Skeletal muscle tissue (tissue), 4 donors: ENCODE data around the gene TMSB4X. TPM values are rescaled to one million over a fixed set of nuclear protein-coding genes. Genes with fewer than 3 reads are reported as not detected.

Experiments
- H3K27ac ChIP-seq: one replicate; pipeline ENCODE4 v1.7.0; 2013; ENCODE audit warnings: mild to moderate bottlenecking, low read depth, low read length, inconsistent platforms
- H3K27me3 ChIP-seq, 3 donors: one replicate each; pipeline ENCODE4 v1.7.0; 2013; ENCODE audit warnings: low read length in 3 of 3; ENCODE audit not compliant: control insufficient read depth in 3 of 3, insufficient read depth in 3 of 3
- H3K36me3 ChIP-seq, 3 donors: one replicate each; pipeline ENCODE4 v1.7.0; 2013; ENCODE audit warnings: low read length in 3 of 3; ENCODE audit not compliant: control insufficient read depth in 3 of 3, insufficient read depth in 3 of 3
- H3K4me1 ChIP-seq, 3 donors: one replicate each; pipeline ENCODE4 v1.7.0; 2013; ENCODE audit warnings: low read length in 3 of 3, mild to moderate bottlenecking in 3 of 3; ENCODE audit not compliant: control insufficient read depth in 3 of 3, insufficient read depth in 3 of 3
- H3K4me3 ChIP-seq, 3 donors: one replicate each; pipeline ENCODE4 v1.7.0; 2013; ENCODE audit warnings: low read length in 3 of 3
- H3K9ac ChIP-seq, 3 donors: one replicate each; pipeline ENCODE4 v1.7.0; 2013; ENCODE audit warnings: low read length in 3 of 3, mild to moderate bottlenecking in 3 of 3, moderate library complexity in 2 of 3, low read depth in 1 of 3
- H3K9me3 ChIP-seq, 3 donors: one replicate each; pipeline ENCODE4 v1.7.0; 2013; ENCODE audit warnings: low read length in 3 of 3; ENCODE audit not compliant: control insufficient read depth in 3 of 3
- total RNA-seq: library from RNA; depleted of rRNA; stranded (reverse); fragments of >200 nt; gene quantifications from one replicate; pipeline ENCODE4 v1.2.3, GENCODE V29; 2014
- donor health status: Osteomylitis.

Gene TMSB4X
- total RNA-seq, 1 donor from 2014 or later, result 1,543 TPM

GRCh38 chrX:13005661-13006473 lies 31.0 kb downstream of the TMSB4X start:
- H3K4me3 ChIP-seq, result no peak overlapping the region
- H3K4me1 ChIP-seq, result no peaks in the 10 kb centered on the region
- H3K9me3 ChIP-seq, result no peaks in the 10 kb centered on the region
- H3K36me3 ChIP-seq, result no peaks in the 10 kb centered on the region
- no peak overlapping the region for H3K27ac ChIP-seq
- no peak overlapping the region for H3K9ac ChIP-seq
- H3K27me3 ChIP-seq, result no peaks in the 10 kb centered on the region

DNA sequence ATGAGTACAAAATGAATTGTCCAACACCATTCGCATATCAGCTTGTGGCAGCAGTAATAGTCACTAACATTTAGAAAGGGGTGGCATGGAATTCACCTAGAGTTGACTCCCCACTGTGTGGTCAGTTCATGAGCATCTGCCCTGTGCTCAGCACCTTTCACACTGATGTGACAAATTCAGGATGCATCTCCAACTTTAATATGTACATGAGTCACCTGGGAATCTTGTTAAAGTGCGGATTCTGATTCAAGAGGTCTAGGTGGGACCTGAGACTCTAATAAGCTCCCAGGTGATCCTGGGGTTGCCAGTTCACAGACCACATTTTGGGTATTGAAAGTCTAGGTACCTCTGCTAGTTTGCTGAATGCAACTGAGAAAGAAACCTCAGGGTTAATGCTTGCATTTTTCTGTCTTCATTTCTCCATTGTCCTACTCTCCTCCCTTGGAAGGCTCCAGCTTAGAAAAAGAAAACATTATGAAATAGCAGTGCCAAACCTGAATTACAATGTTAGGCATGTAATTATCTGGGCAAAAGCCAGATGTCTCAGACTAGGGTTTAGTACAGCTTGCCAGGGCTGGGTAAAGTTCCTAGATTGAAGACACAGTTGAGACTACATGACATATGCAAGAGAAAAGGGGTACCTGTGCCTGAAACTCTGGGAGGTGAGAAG lies 32.7 kb downstream of the TMSB4X start:
- H3K36me3 ChIP-seq, result no peaks in the 10 kb centered on the region
- H3K27ac ChIP-seq, result no peak overlapping the region
- no peak overlapping the region for H3K9ac ChIP-seq
- H3K27me3 ChIP-seq, result no peaks in the 10 kb centered on the region
- no peaks in the 10 kb centered on the region for H3K9me3 ChIP-seq
- H3K4me3 ChIP-seq, result no peak overlapping the region
- no peaks in the 10 kb centered on the region for H3K4me1 ChIP-seq

GRCh38 chrX:13008189-13008533 lies 33.3 kb downstream of the TMSB4X start:
- Histone ChIP-seq H3K9ac (no peak overlapping the region), H3K4me1 (no peaks in the 10 kb centered on the region), H3K27me3 (no peaks in the 10 kb centered on the region), H3K27ac (no peak overlapping the region), H3K36me3 (no peaks in the 10 kb centered on the region), H3K9me3 (no peaks in the 10 kb centered on the region), H3K4me3 (no peak overlapping the region)

GRCh38 chrX:13008851-13009250 lies 33.9 kb downstream of the TMSB4X start:
- no peaks in the 10 kb centered on the region for H3K36me3 ChIP-seq
- no peak overlapping the region for H3K27ac ChIP-seq
- H3K27me3 ChIP-seq, result no peaks in the 10 kb centered on the region
- H3K4me3 ChIP-seq, result no peak overlapping the region
- H3K4me1 ChIP-seq, result no peaks in the 10 kb centered on the region
- H3K9me3 ChIP-seq, result no peaks in the 10 kb centered on the region
- no peak overlapping the region for H3K9ac ChIP-seq

DNA sequence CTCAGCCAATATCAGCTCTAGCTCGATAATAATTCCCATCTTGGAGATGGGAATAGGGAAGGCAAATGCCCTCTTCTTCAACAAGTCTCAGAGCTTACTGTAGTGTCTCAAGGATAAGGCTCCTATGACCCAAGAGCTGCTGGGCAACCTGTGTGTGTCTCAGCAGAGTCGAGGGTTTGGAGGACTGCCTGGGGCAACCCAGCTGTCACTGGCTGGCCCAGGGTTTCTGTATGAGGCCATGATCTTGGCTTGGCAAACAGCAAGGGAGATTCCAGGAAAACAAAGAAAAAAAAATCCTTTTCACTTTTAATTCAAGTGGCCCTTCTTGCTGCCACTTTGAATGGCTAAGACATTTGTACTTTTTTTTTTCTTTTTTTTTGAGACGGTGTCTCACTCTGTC lies 34.4 kb downstream of the TMSB4X start:
- H3K27me3 ChIP-seq, result no peaks in the 10 kb centered on the region
- H3K27ac ChIP-seq, result no peak overlapping the region
- no peak overlapping the region for H3K4me3 ChIP-seq
- no peak overlapping the region for H3K9ac ChIP-seq
- H3K4me1 ChIP-seq, result no peaks in the 10 kb centered on the region
- H3K36me3 ChIP-seq, result no peaks in the 10 kb centered on the region
- no peaks in the 10 kb centered on the region for H3K9me3 ChIP-seq

DNA sequence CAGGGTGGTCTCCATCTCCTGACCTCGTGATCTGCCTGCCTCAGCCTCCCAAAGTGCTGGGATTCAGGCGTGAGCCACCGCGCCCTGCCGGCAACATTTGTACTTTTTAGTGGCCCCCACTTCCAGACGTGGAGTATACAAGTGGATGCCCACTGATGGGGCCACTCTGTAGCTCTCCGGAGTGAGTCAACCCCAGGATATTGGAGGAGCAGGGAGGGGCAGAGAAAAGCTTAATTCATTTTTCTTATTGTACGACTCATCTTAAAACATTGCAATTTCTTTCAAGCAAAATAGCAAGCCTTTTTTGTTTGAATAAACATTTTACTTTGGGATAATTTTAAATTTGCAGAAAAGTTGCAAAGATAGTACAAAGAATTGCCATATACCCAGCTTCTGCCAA lies 34.9 kb downstream of the TMSB4X start:
- H3K4me3 ChIP-seq, result no peak overlapping the region
- H3K27me3 ChIP-seq, result no peaks in the 10 kb centered on the region
- no peaks in the 10 kb centered on the region for H3K4me1 ChIP-seq
- H3K9ac ChIP-seq, result no peak overlapping the region
- no peaks in the 10 kb centered on the region for H3K36me3 ChIP-seq
- no peaks in the 10 kb centered on the region for H3K9me3 ChIP-seq
- H3K27ac ChIP-seq, result no peak overlapping the region

- Histone ChIP-seq H3K4me1 (no peaks in the 10 kb centered on the region), H3K4me3 (no peak overlapping the region), H3K27ac (no peak overlapping the region)
Observed at GRCh38 chrX:13010546-13010945, 35.6 kb downstream of the TMSB4X start.

GRCh38 chrX:13013363-13014110 lies 38.6 kb downstream of the TMSB4X start:
- H3K9me3 ChIP-seq, result no peaks in the 10 kb centered on the region
- H3K27ac ChIP-seq, result peak overlapping the region; percentile 23
- H3K9ac ChIP-seq, result no peak overlapping the region

More at GRCh38 chrX:13010546-13010945, 35.6 kb downstream of the TMSB4X start:
- no peaks in the 10 kb centered on the region for H3K36me3 ChIP-seq
- H3K9ac ChIP-seq, result no peak overlapping the region
- no peaks in the 10 kb centered on the region for H3K9me3 ChIP-seq
- no peaks in the 10 kb centered on the region for H3K27me3 ChIP-seq

DNA sequence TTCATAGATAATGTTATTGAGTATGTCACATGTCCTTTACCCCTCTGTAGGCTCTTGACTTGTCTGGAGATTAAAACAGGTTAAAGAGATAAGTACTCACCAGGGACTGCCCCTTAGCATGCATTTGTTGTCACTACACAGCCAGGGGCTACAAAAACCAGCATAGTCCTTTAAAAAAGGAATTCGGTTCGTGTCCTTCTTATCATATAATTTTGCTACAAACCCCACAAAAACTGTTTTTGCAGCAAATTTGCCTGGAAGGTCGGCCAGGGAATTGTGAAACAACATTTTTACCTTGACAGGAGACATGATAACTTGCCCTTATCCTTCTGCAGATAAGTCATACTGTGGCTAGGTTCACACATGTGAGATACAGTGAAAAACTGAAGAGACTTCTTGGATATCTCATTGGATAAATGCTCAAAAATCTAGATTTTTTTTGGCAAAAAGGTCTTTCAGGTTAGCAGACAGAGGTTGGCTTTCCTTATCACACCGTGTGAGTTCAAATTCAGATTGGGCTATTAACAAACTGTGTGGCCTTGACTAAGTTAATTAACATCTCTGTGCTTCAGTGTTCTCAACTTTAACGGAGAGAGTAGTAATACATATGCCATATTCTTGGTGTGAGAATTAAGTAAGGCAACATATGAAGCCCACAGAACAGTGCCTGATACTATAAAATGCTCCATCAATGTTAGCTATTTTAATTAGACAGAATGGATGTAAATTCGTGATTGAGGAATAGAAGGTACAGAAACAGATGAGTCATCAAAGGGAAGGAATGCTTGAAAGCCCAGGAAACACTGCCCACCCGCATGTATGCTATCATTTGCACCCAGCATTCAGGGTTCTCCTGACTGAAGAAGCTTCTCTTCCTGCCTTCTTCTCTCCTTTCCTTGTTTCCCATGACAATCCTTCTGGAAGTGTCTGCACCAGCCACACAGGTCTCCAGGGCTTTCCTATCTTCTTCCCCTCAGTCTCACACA lies 39.5 kb downstream of the TMSB4X start:
- Histone ChIP-seq H3K27ac (no peak overlapping the region), H3K4me1 (no peaks in the 10 kb centered on the region), H3K9ac (no peak overlapping the region), H3K9me3 (no peaks in the 10 kb centered on the region), H3K36me3 (no peaks in the 10 kb centered on the region), H3K4me3 (no peak overlapping the region), H3K27me3 (no peaks in the 10 kb centered on the region)

More at GRCh38 chrX:13013363-13014110, 38.6 kb downstream of the TMSB4X start:
- Histone ChIP-seq H3K4me1 (no peaks in the 10 kb centered on the region), H3K36me3 (no peaks in the 10 kb centered on the region), H3K4me3 (no peak overlapping the region), H3K27me3 (no peaks in the 10 kb centered on the region)
